ENCODE data around the gene PTMS.

The PTMS gene

DNA sequence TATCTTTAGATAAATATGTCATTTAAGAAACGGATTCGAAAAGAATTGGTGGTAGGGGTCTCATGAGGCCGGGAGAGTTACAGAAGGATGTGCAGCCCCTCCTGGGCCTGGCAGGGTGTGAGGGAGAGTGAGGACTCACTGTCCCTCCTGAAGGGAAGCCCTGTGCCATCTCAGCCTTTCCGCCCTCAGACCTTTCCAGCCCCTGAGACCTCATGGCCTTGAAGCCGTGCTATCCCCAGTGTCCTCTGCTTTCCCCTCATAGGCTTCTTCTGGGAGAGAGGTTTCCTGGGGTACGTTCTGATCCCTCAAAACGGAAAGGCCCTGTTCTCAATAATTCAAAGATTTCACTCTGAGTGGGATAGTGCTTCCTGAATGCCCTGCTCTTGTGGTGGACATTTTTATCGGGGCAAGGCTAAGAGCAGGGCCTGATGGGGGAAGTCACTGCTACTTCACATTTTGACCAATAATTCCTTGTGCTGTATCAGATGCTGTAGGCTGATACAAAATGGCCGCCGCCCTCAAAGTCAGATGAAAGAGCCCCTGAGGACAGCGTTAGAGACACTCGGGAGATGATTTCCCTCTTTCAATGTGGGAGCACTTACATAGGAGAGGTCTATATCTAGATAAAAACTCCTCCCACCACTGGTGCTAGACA, 24.5 kb downstream of the PTMS start:
- DNase-seq: no peak

- DNase-seq: no peak
Observed at GRCh38 chr12:6791931-6792520, 25.9 kb downstream of the PTMS start.

GRCh38 chr12:6792522-6793201, 26.5 kb downstream of the PTMS start:
- DNase-seq: no peak

GRCh38 chr12:6795088-6795487, 28.9 kb downstream of the PTMS start:
- no peak for DNase-seq

DNA sequence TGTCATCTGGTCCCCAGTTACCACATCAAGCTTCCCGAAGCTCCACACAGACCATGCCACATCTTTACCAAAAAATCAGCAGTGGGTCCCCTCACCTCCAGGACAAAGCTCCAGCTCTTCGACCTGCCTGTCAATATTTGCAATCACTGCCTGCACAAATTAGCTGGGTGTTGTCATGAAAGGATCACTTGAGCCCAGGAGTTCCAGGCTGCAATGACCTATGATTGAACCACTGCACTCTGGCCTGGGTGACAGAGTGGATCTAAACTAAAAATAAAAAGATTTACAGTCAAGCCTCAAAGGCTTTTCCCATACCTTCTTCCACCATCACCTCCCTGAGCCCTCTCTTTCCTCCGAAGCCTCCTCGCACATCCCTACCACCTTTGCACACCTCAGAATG, 30.4 kb downstream of the PTMS start:
- no peak for DNase-seq

- no peak for DNase-seq
Observed at GRCh38 chr12:6799147-6799546, 33.0 kb downstream of the PTMS start.

- DNase-seq: no peak
Observed at GRCh38 chr12:6807170-6807569, 41.0 kb downstream of the PTMS start.

- DNase-seq: no peak
Observed at GRCh38 chr12:6809056-6809455, 42.9 kb downstream of the PTMS start.

- no peak for DNase-seq
Observed at GRCh38 chr12:6810758-6811157, 44.6 kb downstream of the PTMS start.

GRCh38 chr12:6813363-6813762, 47.2 kb downstream of the PTMS start:
- no peak for DNase-seq

- DNase-seq: no peak
Observed at GRCh38 chr12:6816598-6816997, 50.4 kb downstream of the PTMS start.

DNA sequence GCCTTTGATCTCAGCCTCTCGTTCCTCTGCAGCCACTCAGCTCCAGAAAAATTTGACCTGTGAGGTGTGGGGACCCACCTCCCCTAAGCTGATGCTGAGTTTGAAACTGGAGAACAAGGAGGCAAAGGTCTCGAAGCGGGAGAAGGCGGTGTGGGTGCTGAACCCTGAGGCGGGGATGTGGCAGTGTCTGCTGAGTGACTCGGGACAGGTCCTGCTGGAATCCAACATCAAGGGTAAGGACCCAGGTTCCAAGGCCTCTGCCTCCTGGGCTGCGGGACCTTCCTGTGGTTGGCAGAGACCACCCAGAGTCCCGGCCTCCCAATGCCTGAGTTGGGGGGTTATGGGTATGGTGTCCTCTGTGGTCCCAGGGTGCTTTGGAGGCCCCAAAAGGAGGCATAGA, 50.9 kb downstream of the PTMS start:
- no peak for DNase-seq

DNA sequence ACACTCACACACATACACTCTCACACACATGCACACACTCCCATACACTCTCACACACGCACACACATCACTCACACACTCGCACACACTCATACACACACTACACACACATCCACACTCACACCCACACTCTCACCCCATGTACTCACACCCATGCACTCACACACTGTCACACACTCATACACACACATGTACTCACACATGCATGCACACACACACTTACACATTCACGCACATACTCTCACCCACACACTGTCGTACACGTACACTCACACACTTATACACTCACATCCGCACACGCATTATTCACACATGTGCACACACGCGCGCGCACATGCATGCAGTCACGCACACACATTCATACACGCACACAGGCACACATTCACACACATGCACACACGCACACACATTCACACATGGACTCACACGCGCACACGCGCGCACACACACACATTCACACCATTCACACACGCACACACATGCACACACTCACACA, 51.5 kb downstream of the PTMS start:
- no peak for DNase-seq

GRCh38 chr12:6818222-6818621, 52.1 kb downstream of the PTMS start:
- no peak for DNase-seq

DNA sequence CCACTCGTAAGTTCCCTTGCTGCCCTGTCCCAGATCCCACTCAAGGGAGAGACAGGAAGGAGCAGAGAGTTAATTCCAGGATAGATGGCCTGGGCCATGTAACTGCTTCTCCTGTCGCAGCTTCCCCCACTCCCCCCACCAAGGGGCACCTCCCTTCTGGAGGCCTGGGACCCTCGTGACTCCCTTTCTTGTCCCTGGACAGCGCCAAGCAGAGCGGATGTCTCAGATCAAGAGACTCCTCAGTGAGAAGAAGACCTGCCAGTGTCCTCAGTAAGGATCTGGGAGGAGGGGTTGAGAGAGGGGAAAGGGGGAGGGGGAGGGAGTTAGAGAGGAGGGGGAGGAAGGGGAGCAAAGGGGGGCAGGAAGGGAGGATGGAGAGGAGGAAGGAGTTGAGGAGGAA, 52.5 kb downstream of the PTMS start:
- DNase-seq: no peak

DNA sequence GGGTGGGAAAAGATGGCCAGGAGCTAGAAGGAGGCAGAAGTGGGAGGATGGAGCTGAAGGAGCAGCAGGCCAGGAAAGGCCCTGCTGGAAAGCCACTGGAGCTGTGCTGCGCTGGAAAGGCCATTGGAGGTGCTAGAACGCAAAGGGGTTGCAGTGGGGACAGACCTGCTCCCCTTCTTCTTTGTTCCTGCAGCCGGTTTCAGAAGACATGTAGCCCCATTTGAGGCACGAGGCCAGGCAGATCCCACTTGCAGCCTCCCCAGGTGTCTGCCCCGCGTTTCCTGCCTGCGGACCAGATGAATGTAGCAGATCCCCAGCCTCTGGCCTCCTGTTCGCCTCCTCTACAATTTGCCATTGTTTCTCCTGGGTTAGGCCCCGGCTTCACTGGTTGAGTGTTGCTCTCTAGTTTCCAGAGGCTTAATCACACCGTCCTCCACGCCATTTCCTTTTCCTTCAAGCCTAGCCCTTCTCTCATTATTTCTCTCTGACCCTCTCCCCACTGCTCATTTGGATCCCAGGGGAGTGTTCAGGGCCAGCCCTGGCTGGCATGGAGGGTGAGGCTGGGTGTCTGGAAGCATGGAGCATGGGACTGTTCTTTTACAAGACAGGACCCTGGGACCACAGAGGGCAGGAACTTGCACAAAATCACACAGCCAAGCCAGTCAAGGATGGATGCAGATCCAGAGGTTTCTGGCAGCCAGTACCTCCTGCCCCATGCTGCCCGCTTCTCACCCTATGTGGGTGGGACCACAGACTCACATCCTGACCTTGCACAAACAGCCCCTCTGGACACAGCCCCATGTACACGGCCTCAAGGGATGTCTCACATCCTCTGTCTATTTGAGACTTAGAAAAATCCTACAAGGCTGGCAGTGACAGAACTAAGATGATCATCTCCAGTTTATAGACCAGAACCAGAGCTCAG, 53.2 kb downstream of the PTMS start:
- no peak for DNase-seq

- no peak for DNase-seq
Observed at GRCh38 chr12:6820166-6820565, 54.0 kb downstream of the PTMS start.

Data from GOT3 (cell line).